Type B pancreatic cell (in vitro differentiated cells): ENCODE measurements around the gene GPR171. TPM values are rescaled to one million over a fixed set of nuclear protein-coding genes. Genes with fewer than 3 reads are reported as not detected.

Experiments used
- DNase-seq: peaks from one replicate; pipeline ENCODE4 v3.0.0; 2021; ENCODE audit warnings: mixed read lengths; ENCODE audit not compliant: unreplicated experiment; ENCODE audit errors: extremely low spot score
- H3K27ac Mint-ChIP-seq: 2 replicates; pipeline ENCODE4 v1.8.0; 2021; ENCODE audit warnings: mild to moderate bottlenecking, mixed read lengths
- H3K27me3 Mint-ChIP-seq: 2 replicates; pipeline ENCODE4 v1.8.0; 2021; ENCODE audit warnings: mixed read lengths
- H3K36me3 Mint-ChIP-seq: 2 replicates; pipeline ENCODE4 v1.8.0; 2021; ENCODE audit warnings: mixed read lengths
- H3K4me1 Mint-ChIP-seq: one replicate; pipeline ENCODE4 v1.8.0; 2021; ENCODE audit warnings: mixed read lengths; ENCODE audit not compliant: unreplicated experiment
- H3K4me3 Mint-ChIP-seq: 2 replicates; pipeline ENCODE4 v1.8.0; 2021; ENCODE audit warnings: mild to moderate bottlenecking, mixed read lengths
- H3K9me3 Mint-ChIP-seq: 2 replicates; pipeline ENCODE4 v1.8.0; 2021; ENCODE audit warnings: mixed read lengths
- CTCF ChIP-seq: fragments of 200-600 bp; sonication (generic); conservative IDR thresholded peaks from 2 replicates; pipeline ENCODE4 v1.5.0; 2021; ENCODE audit warnings: antibody characterized with exemption, mild to moderate bottlenecking
- total RNA-seq: library from RNA; stranded (reverse); gene quantifications from 2 replicates; pipeline ENCODE4 v1.2.1, GENCODE V29; 2021; ENCODE audit warnings: low replicate concordance

Gene GPR171
- total RNA-seq, 1 donor from 2014 or later = not detected

GRCh38 chr3:151218136-151218535, 15.1 kb upstream of the GPR171 start:
- H3K36me3 Mint-ChIP-seq = peaks cover 14% of the 10 kb centered on the region
- TF ChIP-seq CTCF = no peak
- H3K27ac Mint-ChIP-seq = no peak overlapping the region
- no peak overlapping the region for H3K4me3 Mint-ChIP-seq
- H3K27me3 Mint-ChIP-seq = peaks cover 4% of the 10 kb centered on the region
- H3K4me1 Mint-ChIP-seq = no peaks in the 10 kb centered on the region
- DNase-seq = no peak
- peaks cover 7% of the 10 kb centered on the region for H3K9me3 Mint-ChIP-seq

- DNase-seq = no peak
- H3K9me3 Mint-ChIP-seq = peaks cover under 1% of the 10 kb centered on the region
- peaks cover 4% of the 10 kb centered on the region for H3K27me3 Mint-ChIP-seq
- no peak overlapping the region for H3K27ac Mint-ChIP-seq
- no peaks in the 10 kb centered on the region for H3K4me1 Mint-ChIP-seq
- TF ChIP-seq CTCF = no peak
- H3K36me3 Mint-ChIP-seq = peaks cover 6% of the 10 kb centered on the region
- H3K4me3 Mint-ChIP-seq = no peak overlapping the region
Measured at GRCh38 chr3:151216641-151217607, 13.9 kb upstream of the GPR171 start.

GRCh38 chr3:151214459-151214858, 11.4 kb upstream of the GPR171 start:
- Mint-ChIP-seq H3K4me1 (peaks cover 5% of the 10 kb centered on the region), H3K27ac (no peak overlapping the region), H3K4me3 (no peak overlapping the region), H3K36me3 (no peaks in the 10 kb centered on the region), H3K27me3 (peaks cover 4% of the 10 kb centered on the region), H3K9me3 (no peaks in the 10 kb centered on the region)
- no peak for DNase-seq
- TF ChIP-seq CTCF = no peak

- no peaks in the 10 kb centered on the region for H3K9me3 Mint-ChIP-seq
- H3K36me3 Mint-ChIP-seq = no peaks in the 10 kb centered on the region
- H3K27me3 Mint-ChIP-seq = peaks cover 4% of the 10 kb centered on the region
- H3K4me3 Mint-ChIP-seq = no peak overlapping the region
- no peak for DNase-seq
- no peak for TF ChIP-seq CTCF
- no peak overlapping the region for H3K27ac Mint-ChIP-seq
- peaks cover 5% of the 10 kb centered on the region for H3K4me1 Mint-ChIP-seq
Measured at GRCh38 chr3:151213881-151214280, 10.9 kb upstream of the GPR171 start.

GRCh38 chr3:151213151-151213550, 10.1 kb upstream of the GPR171 start:
- peaks cover 5% of the 10 kb centered on the region for H3K4me1 Mint-ChIP-seq
- TF ChIP-seq CTCF = no peak
- no peaks in the 10 kb centered on the region for H3K36me3 Mint-ChIP-seq
- H3K9me3 Mint-ChIP-seq = no peaks in the 10 kb centered on the region
- H3K27me3 Mint-ChIP-seq = peaks cover 4% of the 10 kb centered on the region
- H3K4me3 Mint-ChIP-seq = no peak overlapping the region
- no peak overlapping the region for H3K27ac Mint-ChIP-seq
- DNase-seq = no peak
